H1 (cell line): ENCODE measurements around the gene CADPS. TPM values are rescaled to one million over a fixed set of nuclear protein-coding genes. Genes with fewer than 3 reads are reported as not detected.

Source experiments
- JUN ChIP-seq: IDR thresholded peaks from 2 replicates; pipeline ENCODE4 v1.6.1; 2011; ENCODE audit warnings: low read depth, mild to moderate bottlenecking, improper control_type of control experiment, low read length
- PHF8 ChIP-seq: fragments of 200-600 bp; sonication (generic); conservative IDR thresholded peaks from 2 replicates; pipeline ENCODE4 v1.7.1; 2012; ENCODE audit warnings: low read depth, mild to moderate bottlenecking, inconsistent platforms, low read length, moderate library complexity
- polyA plus RNA-seq, 7 experiments: library from polyadenylated mRNA; depleted of rRNA in 3 of 7; stranded (reverse) in 5 of 7; unstranded in 2 of 7; fragments of >200 nt in 5 of 7; fragments of 200-250 nt in 2 of 7; gene quantifications; 1 replicate in 5 of 7; 2 replicates in 1 of 7; 4 replicates in 1 of 7; pipeline versions ENCODE4 v1.2.1 to v1.2.3, GENCODE V29; 2011 to 2013; ENCODE audit warnings: missing spikeins in 2 of 7, mixed read lengths in 2 of 7
- total RNA-seq: library from RNA; stranded (reverse); fragmentation: NEBNext Ultra II Directional; extraction: Animal tissue kit (Norgen Biotek cat#: 25700); gene quantifications from 2 replicates; pipeline ENCODE4 v1.2.1, GENCODE V29; 2021
- TF ChIP-seq, protein P1 (sequence below): fragments of 300-600 bp; sonication (generic); IDR thresholded peaks from 2 replicates; pipeline ENCODE4 v1.7.1; 2012; ENCODE audit warnings: low read length, moderate library complexity, mild to moderate bottlenecking, inconsistent platforms; ENCODE audit not compliant: insufficient replicate concordance

The CADPS gene
- total and polyA plus RNA-seq, 2 of the 8 experiments (the other 6 are each of a cell fraction or from before 2014, with no cell fraction given): 7.1 to 10.2 TPM

DNA sequence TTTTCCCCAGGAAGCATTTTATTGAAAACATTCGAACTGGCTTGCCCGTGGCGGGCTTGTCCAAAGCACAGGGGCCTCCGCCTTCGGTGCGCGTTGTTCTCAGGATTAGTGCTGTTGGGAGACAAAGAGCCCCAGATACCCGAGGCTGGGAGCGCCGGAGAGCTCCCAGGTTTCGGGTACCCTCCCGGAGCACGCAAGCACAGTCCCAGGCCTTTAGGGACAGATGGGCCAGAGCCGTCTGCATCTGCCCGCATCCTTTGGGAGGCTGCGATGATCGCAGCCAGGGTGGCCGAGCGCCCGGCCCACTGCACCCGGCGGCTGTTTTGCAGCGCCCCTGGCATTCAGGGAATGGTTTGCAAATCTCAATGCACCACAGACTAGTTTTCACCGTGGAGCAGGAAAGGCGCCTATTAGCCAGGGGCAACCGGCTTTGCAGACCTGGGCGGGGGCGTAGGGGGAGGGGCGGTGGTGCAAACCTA is 496.9 kb downstream of the CADPS start (continued):
- TF ChIP-seq, protein P1, sequence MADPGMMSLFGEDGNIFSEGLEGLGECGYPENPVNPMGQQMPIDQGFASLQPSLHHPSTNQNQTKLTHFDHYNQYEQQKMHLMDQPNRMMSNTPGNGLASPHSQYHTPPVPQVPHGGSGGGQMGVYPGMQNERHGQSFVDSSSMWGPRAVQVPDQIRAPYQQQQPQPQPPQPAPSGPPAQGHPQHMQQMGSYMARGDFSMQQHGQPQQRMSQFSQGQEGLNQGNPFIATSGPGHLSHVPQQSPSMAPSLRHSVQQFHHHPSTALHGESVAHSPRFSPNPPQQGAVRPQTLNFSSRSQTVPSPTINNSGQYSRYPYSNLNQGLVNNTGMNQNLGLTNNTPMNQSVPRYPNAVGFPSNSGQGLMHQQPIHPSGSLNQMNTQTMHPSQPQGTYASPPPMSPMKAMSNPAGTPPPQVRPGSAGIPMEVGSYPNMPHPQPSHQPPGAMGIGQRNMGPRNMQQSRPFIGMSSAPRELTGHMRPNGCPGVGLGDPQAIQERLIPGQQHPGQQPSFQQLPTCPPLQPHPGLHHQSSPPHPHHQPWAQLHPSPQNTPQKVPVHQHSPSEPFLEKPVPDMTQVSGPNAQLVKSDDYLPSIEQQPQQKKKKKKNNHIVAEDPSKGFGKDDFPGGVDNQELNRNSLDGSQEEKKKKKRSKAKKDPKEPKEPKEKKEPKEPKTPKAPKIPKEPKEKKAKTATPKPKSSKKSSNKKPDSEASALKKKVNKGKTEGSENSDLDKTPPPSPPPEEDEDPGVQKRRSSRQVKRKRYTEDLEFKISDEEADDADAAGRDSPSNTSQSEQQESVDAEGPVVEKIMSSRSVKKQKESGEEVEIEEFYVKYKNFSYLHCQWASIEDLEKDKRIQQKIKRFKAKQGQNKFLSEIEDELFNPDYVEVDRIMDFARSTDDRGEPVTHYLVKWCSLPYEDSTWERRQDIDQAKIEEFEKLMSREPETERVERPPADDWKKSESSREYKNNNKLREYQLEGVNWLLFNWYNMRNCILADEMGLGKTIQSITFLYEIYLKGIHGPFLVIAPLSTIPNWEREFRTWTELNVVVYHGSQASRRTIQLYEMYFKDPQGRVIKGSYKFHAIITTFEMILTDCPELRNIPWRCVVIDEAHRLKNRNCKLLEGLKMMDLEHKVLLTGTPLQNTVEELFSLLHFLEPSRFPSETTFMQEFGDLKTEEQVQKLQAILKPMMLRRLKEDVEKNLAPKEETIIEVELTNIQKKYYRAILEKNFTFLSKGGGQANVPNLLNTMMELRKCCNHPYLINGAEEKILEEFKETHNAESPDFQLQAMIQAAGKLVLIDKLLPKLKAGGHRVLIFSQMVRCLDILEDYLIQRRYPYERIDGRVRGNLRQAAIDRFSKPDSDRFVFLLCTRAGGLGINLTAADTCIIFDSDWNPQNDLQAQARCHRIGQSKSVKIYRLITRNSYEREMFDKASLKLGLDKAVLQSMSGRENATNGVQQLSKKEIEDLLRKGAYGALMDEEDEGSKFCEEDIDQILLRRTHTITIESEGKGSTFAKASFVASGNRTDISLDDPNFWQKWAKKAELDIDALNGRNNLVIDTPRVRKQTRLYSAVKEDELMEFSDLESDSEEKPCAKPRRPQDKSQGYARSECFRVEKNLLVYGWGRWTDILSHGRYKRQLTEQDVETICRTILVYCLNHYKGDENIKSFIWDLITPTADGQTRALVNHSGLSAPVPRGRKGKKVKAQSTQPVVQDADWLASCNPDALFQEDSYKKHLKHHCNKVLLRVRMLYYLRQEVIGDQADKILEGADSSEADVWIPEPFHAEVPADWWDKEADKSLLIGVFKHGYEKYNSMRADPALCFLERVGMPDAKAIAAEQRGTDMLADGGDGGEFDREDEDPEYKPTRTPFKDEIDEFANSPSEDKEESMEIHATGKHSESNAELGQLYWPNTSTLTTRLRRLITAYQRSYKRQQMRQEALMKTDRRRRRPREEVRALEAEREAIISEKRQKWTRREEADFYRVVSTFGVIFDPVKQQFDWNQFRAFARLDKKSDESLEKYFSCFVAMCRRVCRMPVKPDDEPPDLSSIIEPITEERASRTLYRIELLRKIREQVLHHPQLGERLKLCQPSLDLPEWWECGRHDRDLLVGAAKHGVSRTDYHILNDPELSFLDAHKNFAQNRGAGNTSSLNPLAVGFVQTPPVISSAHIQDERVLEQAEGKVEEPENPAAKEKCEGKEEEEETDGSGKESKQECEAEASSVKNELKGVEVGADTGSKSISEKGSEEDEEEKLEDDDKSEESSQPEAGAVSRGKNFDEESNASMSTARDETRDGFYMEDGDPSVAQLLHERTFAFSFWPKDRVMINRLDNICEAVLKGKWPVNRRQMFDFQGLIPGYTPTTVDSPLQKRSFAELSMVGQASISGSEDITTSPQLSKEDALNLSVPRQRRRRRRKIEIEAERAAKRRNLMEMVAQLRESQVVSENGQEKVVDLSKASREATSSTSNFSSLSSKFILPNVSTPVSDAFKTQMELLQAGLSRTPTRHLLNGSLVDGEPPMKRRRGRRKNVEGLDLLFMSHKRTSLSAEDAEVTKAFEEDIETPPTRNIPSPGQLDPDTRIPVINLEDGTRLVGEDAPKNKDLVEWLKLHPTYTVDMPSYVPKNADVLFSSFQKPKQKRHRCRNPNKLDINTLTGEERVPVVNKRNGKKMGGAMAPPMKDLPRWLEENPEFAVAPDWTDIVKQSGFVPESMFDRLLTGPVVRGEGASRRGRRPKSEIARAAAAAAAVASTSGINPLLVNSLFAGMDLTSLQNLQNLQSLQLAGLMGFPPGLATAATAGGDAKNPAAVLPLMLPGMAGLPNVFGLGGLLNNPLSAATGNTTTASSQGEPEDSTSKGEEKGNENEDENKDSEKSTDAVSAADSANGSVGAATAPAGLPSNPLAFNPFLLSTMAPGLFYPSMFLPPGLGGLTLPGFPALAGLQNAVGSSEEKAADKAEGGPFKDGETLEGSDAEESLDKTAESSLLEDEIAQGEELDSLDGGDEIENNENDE: no peak
- no peak for TF ChIP-seq PHF8
- no peak for TF ChIP-seq JUN
